ENCODE data around the gene ATAT1. TPM values are rescaled to one million over a fixed set of nuclear protein-coding genes. Genes with fewer than 3 reads are reported as not detected.
"Not testable (repeated sequence)": the region's sequence is repeated elsewhere in the genome, so short reads cannot be mapped to it uniquely, and the experiment has no call there.

The ATAT1 gene
- total and polyA plus RNA-seq, 2 of the 4 experiments (the other 2 are of a cell fraction): 5.6 to 15.5 TPM

DNA sequence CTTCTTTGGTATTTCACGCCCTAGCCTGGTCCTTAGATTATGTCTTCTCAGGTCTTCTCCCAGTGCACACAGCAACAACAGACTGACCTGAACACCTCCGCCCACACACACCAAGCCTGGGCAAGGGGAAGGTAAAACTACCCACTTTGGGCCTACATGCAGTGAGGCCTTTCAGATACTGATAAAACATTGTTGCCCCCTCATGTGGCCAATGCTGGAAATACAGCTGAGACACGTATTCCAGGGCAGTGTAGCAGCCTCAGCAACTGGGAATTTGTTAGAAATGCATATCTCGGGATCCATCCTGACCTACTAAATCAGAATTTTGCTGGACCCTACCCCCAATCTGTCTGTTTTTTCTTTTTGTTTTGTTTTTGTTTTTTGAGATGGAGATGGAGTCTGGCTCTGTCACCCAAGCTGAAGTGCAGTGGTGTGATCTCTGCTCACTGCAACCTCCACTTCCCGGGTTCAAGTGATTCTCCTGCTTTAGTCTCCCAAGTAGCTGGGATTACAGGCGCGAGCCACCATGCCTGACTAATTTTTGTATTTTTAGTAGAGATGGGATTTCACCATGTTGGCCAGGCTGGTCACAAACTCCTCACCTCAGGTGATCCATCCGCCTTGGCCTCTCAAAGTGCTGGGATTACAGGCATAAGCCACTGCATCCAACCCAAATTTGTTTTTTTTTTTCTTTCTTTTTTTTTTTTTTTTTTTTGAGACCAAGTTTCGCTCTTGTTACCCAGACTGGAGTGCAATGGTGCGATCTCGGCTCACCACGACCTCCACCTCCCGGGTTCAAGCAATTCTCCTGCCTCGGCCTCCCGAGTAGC lies 29.1 kb upstream of the ATAT1 start:
- H3K14ac ChIP-seq (replicated peaks; ENCODE audit: low read depth, low read length); H3K18ac ChIP-seq (ENCODE audit: low read depth, low read length); H4K91ac ChIP-seq (ENCODE audit: insufficient read depth, low read depth, low read length); H3K4me1 ChIP-seq (ENCODE audit: control insufficient read depth, insufficient read depth, low read length); H2AK5ac ChIP-seq (ENCODE audit: low read depth, low read length); H2BK20ac ChIP-seq (ENCODE audit: low read depth, low read length); H3K9me1 ChIP-seq (ENCODE audit: insufficient read depth, low read length); H3K27ac ChIP-seq (ENCODE audit: insufficient read depth, low read length); H3K23ac ChIP-seq (ENCODE audit: low read depth, low read length); H3K9me3 ChIP-seq (ENCODE audit: control insufficient read depth, insufficient read depth, low read length); H3K4ac ChIP-seq (ENCODE audit: low read depth, low read length); H2BK5ac ChIP-seq (ENCODE audit: low read depth, low read length, poor library complexity, severe bottlenecking); BruUV-seq (replicated peaks); H4K5ac ChIP-seq (ENCODE audit: low read depth, low read length); dilution Hi-C loops (cut with HindIII; ENCODE audit: low sequenced_read_pairs, unreplicated experiment); H2BK15ac ChIP-seq (ENCODE audit: low read depth, low read length); H3K9ac ChIP-seq (ENCODE audit: low read depth, low read length); H2BK120ac ChIP-seq (ENCODE audit: low read depth, low read length); H3K4me3 ChIP-seq (ENCODE audit: insufficient read depth, low read depth, low read length); in situ Hi-C loops (cut with MboI; ENCODE audit: low sequenced_read_pairs); H3K4me2 ChIP-seq (ENCODE audit: low read depth, low read length); H3K56ac ChIP-seq (ENCODE audit: extremely low read depth, insufficient read depth, low read length); H3K27me3 ChIP-seq (ENCODE audit: control insufficient read depth, insufficient read depth, low read length): not testable (repeated sequence)
- DNase-seq (peak; percentile 75), ATAC-seq (ENCODE audit: low read depth) (peak; percentile 88)
- intact Hi-C loops (cut with micrococcal nuclease): loop anchor here (2.0 kb wide), 1 partner anchor 115 kb away; no protein-coding TSS in a partner anchor
- Histone ChIP-seq H3K36me3 (ENCODE audit: control insufficient read depth, insufficient read depth, low read length) (peaks cover 34% of the 10 kb centered on the region), H2AFZ (replicated peaks; ENCODE audit: low read length, poor library complexity) (peak overlapping the region; percentile 78), H2AK9ac (replicated peaks; ENCODE audit: low read depth, low read length, poor library complexity) (peak overlapping the region; percentile 74), H3K79me1 (ENCODE audit: low read depth in 1 of 2, low read length in 2 of 2) (peaks cover 2 to 11% of the 10 kb centered on the region in 2 experiments; a peak in 3 of 4 replicates), H4K20me1 (ENCODE audit: insufficient read depth, low read length) (peaks cover 24% of the 10 kb centered on the region), H4K8ac (ENCODE audit: low read depth in 2 of 2, low read length in 2 of 2) (peak overlapping the region in 1 of 2 experiments; percentile 53; a peak in 2 of 4 replicates)
- CTCF ChIA-PET: interaction anchor here (0.6 to 2.0 kb wide), 8 partner anchors 10 to 116 kb away, joined by 3 to 8 read pairs (median 4); no protein-coding TSS in a partner anchor
- POLR2A ChIA-PET (ENCODE audit: unreplicated experiment): interaction anchor here (1.0 kb wide), 1 partner anchor 15 kb away, joined by 3 read pairs; no protein-coding TSS in a partner anchor
- peak; percentile 31; the same call in 1 of the 2 replicates for TF ChIP-seq POLR2A (IDR thresholded peaks at IDR 0.05; ENCODE audit: low read depth, low read length)
- 0 out of 2 replicates have a peak, but pooled peaks have one; percentile 11 for TF ChIP-seq USF2 (IDR thresholded peaks at IDR 0.05; ENCODE audit: low read depth, low read length)
- TF ChIP-seq RAD21 (IDR thresholded peaks at IDR 0.05; ENCODE audit: low read length): peak; percentile 44
- TF ChIP-seq CTCF (conservative IDR thresholded peaks at IDR 0.05; ENCODE audit: low read depth, low read length): peak; percentile 67
- peak; percentile 28; the same call in 1 of the 2 replicates for TF ChIP-seq MAFK (IDR thresholded peaks at IDR 0.05; ENCODE audit: low read depth, low read length)
- peak; percentile 42; the same call in 1 of the 2 replicates for TF ChIP-seq SMC3 (IDR thresholded peaks at IDR 0.05; ENCODE audit: low read depth, low read length)
- no CpG with 5 or more reads among the region's 15 CpGs for WGBS, 2 experiments (ENCODE audit: extremely low coverage in 2 of 2, insufficient read length in 1 of 2)
